Hepatocyte (in vitro differentiated cells): ENCODE results near the gene IGF1. TPM values are rescaled to one million over a fixed set of nuclear protein-coding genes. Genes with fewer than 3 reads are reported as not detected.

Experiments used
- DNase-seq: peaks from one replicate; pipeline ENCODE4 v3.0.0-alpha.2; 2016; ENCODE audit warnings: low spot score
- H2AFZ ChIP-seq: fragments of 200-600 bp; sonication (generic); 2 replicates; pipeline ENCODE4 v1.6.0; 2016; ENCODE audit warnings: antibody characterized with exemption, mild to moderate bottlenecking
- H3K27ac ChIP-seq: fragments of 200-600 bp; sonication (generic); 2 replicates; pipeline ENCODE4 v1.5.1; 2016; ENCODE audit warnings: mild to moderate bottlenecking
- H3K27me3 ChIP-seq: fragments of 200-600 bp; sonication (generic); 2 replicates; pipeline ENCODE4 v1.6.1; 2016
- H3K36me3 ChIP-seq: fragments of 200-600 bp; sonication (generic); replicated peaks from 2 replicates; pipeline ENCODE4 v1.5.1; 2016; ENCODE audit warnings: low read depth; ENCODE audit not compliant: insufficient read depth
- H3K4me1 ChIP-seq: fragments of 200-600 bp; sonication (generic); 2 replicates; pipeline ENCODE4 v1.5.1; 2016; ENCODE audit warnings: mild to moderate bottlenecking, moderate library complexity; ENCODE audit not compliant: insufficient read depth
- H3K4me2 ChIP-seq: fragments of 200-600 bp; sonication (generic); 2 replicates; pipeline ENCODE4 v1.6.0; 2016
- H3K4me3 ChIP-seq: fragments of 200-600 bp; sonication (generic); 2 replicates; pipeline ENCODE4 v1.5.1; 2016; ENCODE audit warnings: mild to moderate bottlenecking
- H3K79me2 ChIP-seq: fragments of 200-600 bp; sonication (generic); 2 replicates; pipeline ENCODE4 v1.6.0; 2017; ENCODE audit warnings: mild to moderate bottlenecking
- H3K9me2 ChIP-seq: fragments of 200-600 bp; sonication (generic); replicated peaks from 2 replicates; pipeline ENCODE4 v1.6.0; 2017; ENCODE audit warnings: mild to moderate bottlenecking; ENCODE audit not compliant: insufficient read depth
- H3K9me3 ChIP-seq: fragments of 200-600 bp; sonication (generic); 2 replicates; pipeline ENCODE4 v1.5.1; 2016; ENCODE audit warnings: low read depth, mild to moderate bottlenecking
- H4K20me1 ChIP-seq: fragments of 200-600 bp; sonication (generic); 2 replicates; pipeline ENCODE4 v1.6.0; 2016; ENCODE audit warnings: mild to moderate bottlenecking; ENCODE audit not compliant: insufficient read depth, poor library complexity, severe bottlenecking
- CTCF ChIP-seq: fragments of 200-600 bp; sonication (generic); IDR thresholded peaks from 2 replicates; pipeline ENCODE4 v1.5.1; 2016; ENCODE audit warnings: antibody characterized with exemption, mild to moderate bottlenecking; ENCODE audit not compliant: poor library complexity
- EZH2 ChIP-seq: fragments of 200-600 bp; sonication (generic); IDR thresholded peaks from 2 replicates; pipeline ENCODE4 v1.6.1; 2016; ENCODE audit warnings: antibody characterized with exemption, mild to moderate bottlenecking, borderline replicate concordance
- EZH2phosphoT487 ChIP-seq: fragments of 200-600 bp; sonication (generic); IDR thresholded peaks from one replicate; pipeline ENCODE4 v1.6.1; 2018; ENCODE audit warnings: antibody characterized with exemption, mild to moderate bottlenecking, low read depth, moderate library complexity; ENCODE audit not compliant: unreplicated experiment, severe bottlenecking
- WGBS: methylation state at CpG from one replicate; pipeline ENCODE4 v1.1.6; 2016; ENCODE audit warnings: low lambda C conversion rate; ENCODE audit errors: missing lambda C conversion rate; 5-methylcytosine and 5-hydroxymethylcytosine counted together
- polyA plus RNA-seq: library from polyadenylated mRNA; unstranded; fragments of >200 nt; fragmentation: Nextera tagmentation; extraction: Ambion mirVana; gene quantifications from 2 replicates; pipeline ENCODE4 v1.2.1, GENCODE V29; 2016
- total RNA-seq: library from RNA; depleted of rRNA; stranded (reverse); fragments of >200 nt; gene quantifications from 2 replicates; pipeline ENCODE4 v1.2.3, GENCODE V29; 2014

IGF1 gene
- total and polyA plus RNA-seq, 2 experiments from 2014 or later, result 10.0 to 12.0 TPM

DNA sequence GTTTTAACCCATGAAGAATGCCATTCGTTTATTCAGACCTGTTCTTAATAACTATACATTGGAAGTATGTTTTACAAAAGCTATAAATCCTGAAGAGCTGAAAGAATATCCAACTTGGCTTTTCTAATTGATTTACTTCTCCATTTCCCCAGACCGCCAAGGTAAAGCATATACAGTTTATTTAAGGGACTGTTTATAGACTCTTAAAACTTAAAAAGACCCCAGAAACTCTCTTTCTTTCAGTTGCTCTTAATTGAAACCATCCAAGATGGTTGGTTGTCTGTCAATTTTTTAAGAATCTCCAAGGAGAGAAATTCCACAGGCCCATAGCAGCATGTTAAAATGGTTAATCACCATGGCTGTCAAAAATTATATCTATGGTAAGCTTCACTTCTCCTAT is 8.8 kb downstream of the IGF1 start:
- Histone ChIP-seq H3K4me1 (peaks cover 12% of the 10 kb centered on the region), H3K9me2 (no peaks in the 10 kb centered on the region), H3K79me2 (peaks cover 2% of the 10 kb centered on the region), H3K27me3 (no peaks in the 10 kb centered on the region), H3K36me3 (no peaks in the 10 kb centered on the region), H4K20me1 (no peaks in the 10 kb centered on the region), H2AFZ (no peak overlapping the region), H3K4me2 (peak overlapping the region; percentile 59), H3K27ac (peak overlapping the region; percentile 0), H3K4me3 (no peak overlapping the region), H3K9me3 (no peaks in the 10 kb centered on the region)
- DNase-seq, result no peak
- WGBS, result 36% methylated on average over 2 of the region's 2 CpGs
- TF ChIP-seq EZH2phosphoT487, result no peak
- no peak for TF ChIP-seq EZH2
- TF ChIP-seq CTCF, result no peak

GRCh38 chr12:102470945-102471344 is 9.4 kb downstream of the IGF1 start:
- H3K36me3 ChIP-seq, result no peaks in the 10 kb centered on the region
- H2AFZ ChIP-seq, result no peak overlapping the region
- H3K4me2 ChIP-seq, result peak overlapping the region; percentile 59
- H3K4me3 ChIP-seq, result no peak overlapping the region
- 11% methylated on average over 3 of the region's 3 CpGs for WGBS
- no peaks in the 10 kb centered on the region for H3K79me2 ChIP-seq
- H4K20me1 ChIP-seq, result no peaks in the 10 kb centered on the region
- no peaks in the 10 kb centered on the region for H3K9me3 ChIP-seq
- H3K4me1 ChIP-seq, result peaks cover 12% of the 10 kb centered on the region
- peak overlapping the region; percentile 0 for H3K27ac ChIP-seq
- H3K27me3 ChIP-seq, result no peaks in the 10 kb centered on the region
- no peak for DNase-seq
- TF ChIP-seq EZH2phosphoT487, result no peak
- TF ChIP-seq CTCF, result no peak
- TF ChIP-seq EZH2, result no peak
- no peaks in the 10 kb centered on the region for H3K9me2 ChIP-seq

GRCh38 chr12:102468261-102468915 is 12.0 kb downstream of the IGF1 start:
- DNase-seq, result peak; percentile 26
- H3K4me3 ChIP-seq, result no peak overlapping the region
- peak overlapping the region; percentile 20 for H3K27ac ChIP-seq
- H4K20me1 ChIP-seq, result no peaks in the 10 kb centered on the region
- H3K9me2 ChIP-seq, result no peaks in the 10 kb centered on the region
- no peak for TF ChIP-seq EZH2phosphoT487
- no peak for TF ChIP-seq EZH2
- TF ChIP-seq CTCF, result no peak
- no peaks in the 10 kb centered on the region for H3K9me3 ChIP-seq
- no peak overlapping the region for H3K4me2 ChIP-seq
- H3K27me3 ChIP-seq, result no peaks in the 10 kb centered on the region
- H3K36me3 ChIP-seq, result no peaks in the 10 kb centered on the region
- H3K4me1 ChIP-seq, result peaks cover 12% of the 10 kb centered on the region
- WGBS, result 34% methylated on average over 5 of the region's 5 CpGs
- no peak overlapping the region for H2AFZ ChIP-seq
- no peaks in the 10 kb centered on the region for H3K79me2 ChIP-seq
